Vagina (tissue), 2 donors: Measurements from ENCODE around the gene NAGS.

Source experiments
- CTCF ChIP-seq, 3 experiments: fragments of 450-650 bp in 2 of 3; fragments of 200-600 bp in 1 of 3; sonication (generic) in 1 of 3; IDR thresholded peaks; one replicate each; pipeline ENCODE4 v1.5.1; 2017 to 2019; ENCODE audit warnings: antibody characterized with exemption in 3 of 3, mild to moderate bottlenecking in 2 of 3, moderate library complexity in 2 of 3
- POLR2A ChIP-seq, 2 donors: fragments of 450-650 bp; IDR thresholded peaks; one replicate each; pipeline ENCODE4 v1.6.1; 2017; ENCODE audit warnings: antibody characterized with exemption in 2 of 2, mild to moderate bottlenecking in 2 of 2, moderate library complexity in 2 of 2
- POLR2AphosphoS5 ChIP-seq, 2 donors: sonication (generic); formaldehyde crosslinking; IDR thresholded peaks; one replicate each; pipeline ENCODE4 v1.9.0; 2017; ENCODE audit warnings: antibody characterized with exemption in 2 of 2, mild to moderate bottlenecking in 2 of 2, low read depth in 1 of 2; ENCODE audit not compliant: insufficient read depth in 1 of 2

GRCh38 chr17:44037471-44037870 is 33.0 kb downstream of the NAGS start:
- TF ChIP-seq CTCF (IDR thresholded peaks at IDR 0.05) (no peak), POLR2A (IDR thresholded peaks at IDR 0.05) (no peak), POLR2AphosphoS5 (IDR thresholded peaks at IDR 0.05; ENCODE audit: insufficient read depth in 1 of 2, low read depth in 1 of 2) (no peak)
